GM12875 (cell line): ENCODE measurements around the gene MDH1.

Experiments used
- H3K4me3 ChIP-seq: one replicate; pipeline ENCODE4 v1.5.1; 2011; ENCODE audit warnings: low read depth, low read length, control low read depth
- CTCF ChIP-seq: IDR thresholded peaks from 2 replicates; pipeline ENCODE4 v1.5.1; 2011; ENCODE audit warnings: low read depth, mild to moderate bottlenecking, control low read depth, inconsistent platforms, low read length, moderate library complexity, borderline replicate concordance; ENCODE audit not compliant: insufficient read depth

MDH1 gene

GRCh38 chr2:63642946-63643345, 54.2 kb downstream of the MDH1 start:
- TF ChIP-seq CTCF, result no peak
- no peak overlapping the region for H3K4me3 ChIP-seq

- no peak for TF ChIP-seq CTCF
- no peak overlapping the region for H3K4me3 ChIP-seq
Observed at GRCh38 chr2:63643486-63643885, 54.7 kb downstream of the MDH1 start.

- no peak overlapping the region for H3K4me3 ChIP-seq
- no peak for TF ChIP-seq CTCF
Observed at GRCh38 chr2:63648632-63649031, 59.9 kb downstream of the MDH1 start.

GRCh38 chr2:63649829-63650228, 61.1 kb downstream of the MDH1 start:
- no peak for TF ChIP-seq CTCF
- H3K4me3 ChIP-seq, result no peak overlapping the region

GRCh38 chr2:63650756-63651155, 62.0 kb downstream of the MDH1 start:
- H3K4me3 ChIP-seq, result no peak overlapping the region
- no peak for TF ChIP-seq CTCF

- H3K4me3 ChIP-seq, result no peak overlapping the region
- TF ChIP-seq CTCF, result no peak
Observed at GRCh38 chr2:63651356-63651755, 62.6 kb downstream of the MDH1 start.

- no peak overlapping the region for H3K4me3 ChIP-seq
- TF ChIP-seq CTCF, result no peak
Observed at GRCh38 chr2:63651861-63652651, 63.3 kb downstream of the MDH1 start.
